ENCODE results near the gene ADORA2B.
"Not testable (repeated sequence)": the region's sequence is repeated elsewhere in the genome, so short reads cannot be mapped to it uniquely, and the experiment has no call there.

The ADORA2B gene

GRCh38 chr17:15926039-15926740 lies 18.7 kb upstream of the ADORA2B start:
- no peak for DNase-seq

- no peak for DNase-seq
These were observed 16.6 kb upstream of the ADORA2B start for GRCh38 chr17:15928286-15928785.

GRCh38 chr17:15929941-15930340 lies 15.0 kb upstream of the ADORA2B start:
- DNase-seq, result no peak

- no peak for DNase-seq
These were observed 14.5 kb upstream of the ADORA2B start for GRCh38 chr17:15930426-15930825.

- DNase-seq, result no peak
These were observed 13.5 kb upstream of the ADORA2B start for GRCh38 chr17:15931394-15931793.

GRCh38 chr17:15934866-15935265 lies 10.1 kb upstream of the ADORA2B start:
- DNase-seq, result no peak

GRCh38 chr17:15935891-15936290 lies 9.0 kb upstream of the ADORA2B start:
- no peak for DNase-seq

- DNase-seq, result not testable (repeated sequence)
These were observed 8.4 kb upstream of the ADORA2B start for GRCh38 chr17:15936481-15936880.

GRCh38 chr17:15941781-15942180 lies 3.1 kb upstream of the ADORA2B start:
- no peak for DNase-seq

GRCh38 chr17:15942207-15942833 lies 2.6 kb upstream of the ADORA2B start:
- no peak for DNase-seq

GRCh38 chr17:15943971-15944758 lies 765 bp upstream of the ADORA2B start:
- no peak for DNase-seq

GRCh38 chr17:15945527-15946191 lies 729 bp downstream of the ADORA2B start:
- no peak for DNase-seq

- DNase-seq, result no peak
These were observed 1.7 kb downstream of the ADORA2B start for GRCh38 chr17:15946611-15947120.

GRCh38 chr17:15947271-15947670 lies 2.3 kb downstream of the ADORA2B start:
- DNase-seq, result no peak

- no peak for DNase-seq
These were observed 3.2 kb downstream of the ADORA2B start for GRCh38 chr17:15947976-15948752.

- DNase-seq, result no peak
These were observed 6.6 kb downstream of the ADORA2B start for GRCh38 chr17:15951368-15952047.

- DNase-seq, result no peak
These were observed 7.2 kb downstream of the ADORA2B start for GRCh38 chr17:15952048-15952532.

GRCh38 chr17:15952916-15953790 lies 8.2 kb downstream of the ADORA2B start:
- DNase-seq, result no peak

GRCh38 chr17:15954222-15954621 lies 9.3 kb downstream of the ADORA2B start:
- DNase-seq, result no peak

All from NCI-H748 treated with DMSO at 0.1 percent for 48 hours (cell line).